ENCODE data around the gene MSANTD2. TPM values are rescaled to one million over a fixed set of nuclear protein-coding genes. Genes with fewer than 3 reads are reported as not detected.
A peak's percentile ranks its signal among the peaks of the same experiment; 100 is the strongest.

Gene MSANTD2
- total and polyA plus RNA-seq, 9 of the 15 experiments (the other 6 are each of a cell fraction or from before 2014, with no cell fraction given), result 1.3 to 9.9 (median 5.3) TPM

DNA sequence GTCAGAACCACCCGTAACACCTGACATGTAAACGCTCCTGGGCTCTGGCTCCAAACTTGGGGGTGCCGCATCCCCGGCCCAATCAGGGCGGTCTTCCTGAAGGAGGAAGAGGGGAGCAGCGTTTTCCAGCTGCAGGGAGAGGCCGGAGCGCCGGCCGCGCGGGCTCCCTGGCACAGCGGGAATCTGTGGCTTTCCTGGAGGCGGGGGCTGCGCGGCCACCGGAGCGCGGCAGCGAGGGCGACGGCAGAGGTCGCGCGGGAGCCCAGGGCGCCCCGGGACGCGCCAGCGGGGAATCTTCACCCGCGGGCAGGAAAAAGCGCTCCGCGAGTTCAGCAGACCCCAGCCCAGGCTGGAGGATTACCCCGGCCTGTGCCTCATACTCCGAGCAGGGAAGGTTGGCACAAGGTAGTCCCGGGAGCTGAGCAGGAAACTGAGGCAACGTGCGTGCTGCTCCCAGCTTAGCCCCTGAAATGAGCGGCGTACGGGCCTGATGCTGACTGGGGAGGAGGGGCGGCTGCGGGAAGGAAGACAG is 37.5 kb downstream of the MSANTD2 start (continued):
- TF ChIP-seq, protein P1, sequence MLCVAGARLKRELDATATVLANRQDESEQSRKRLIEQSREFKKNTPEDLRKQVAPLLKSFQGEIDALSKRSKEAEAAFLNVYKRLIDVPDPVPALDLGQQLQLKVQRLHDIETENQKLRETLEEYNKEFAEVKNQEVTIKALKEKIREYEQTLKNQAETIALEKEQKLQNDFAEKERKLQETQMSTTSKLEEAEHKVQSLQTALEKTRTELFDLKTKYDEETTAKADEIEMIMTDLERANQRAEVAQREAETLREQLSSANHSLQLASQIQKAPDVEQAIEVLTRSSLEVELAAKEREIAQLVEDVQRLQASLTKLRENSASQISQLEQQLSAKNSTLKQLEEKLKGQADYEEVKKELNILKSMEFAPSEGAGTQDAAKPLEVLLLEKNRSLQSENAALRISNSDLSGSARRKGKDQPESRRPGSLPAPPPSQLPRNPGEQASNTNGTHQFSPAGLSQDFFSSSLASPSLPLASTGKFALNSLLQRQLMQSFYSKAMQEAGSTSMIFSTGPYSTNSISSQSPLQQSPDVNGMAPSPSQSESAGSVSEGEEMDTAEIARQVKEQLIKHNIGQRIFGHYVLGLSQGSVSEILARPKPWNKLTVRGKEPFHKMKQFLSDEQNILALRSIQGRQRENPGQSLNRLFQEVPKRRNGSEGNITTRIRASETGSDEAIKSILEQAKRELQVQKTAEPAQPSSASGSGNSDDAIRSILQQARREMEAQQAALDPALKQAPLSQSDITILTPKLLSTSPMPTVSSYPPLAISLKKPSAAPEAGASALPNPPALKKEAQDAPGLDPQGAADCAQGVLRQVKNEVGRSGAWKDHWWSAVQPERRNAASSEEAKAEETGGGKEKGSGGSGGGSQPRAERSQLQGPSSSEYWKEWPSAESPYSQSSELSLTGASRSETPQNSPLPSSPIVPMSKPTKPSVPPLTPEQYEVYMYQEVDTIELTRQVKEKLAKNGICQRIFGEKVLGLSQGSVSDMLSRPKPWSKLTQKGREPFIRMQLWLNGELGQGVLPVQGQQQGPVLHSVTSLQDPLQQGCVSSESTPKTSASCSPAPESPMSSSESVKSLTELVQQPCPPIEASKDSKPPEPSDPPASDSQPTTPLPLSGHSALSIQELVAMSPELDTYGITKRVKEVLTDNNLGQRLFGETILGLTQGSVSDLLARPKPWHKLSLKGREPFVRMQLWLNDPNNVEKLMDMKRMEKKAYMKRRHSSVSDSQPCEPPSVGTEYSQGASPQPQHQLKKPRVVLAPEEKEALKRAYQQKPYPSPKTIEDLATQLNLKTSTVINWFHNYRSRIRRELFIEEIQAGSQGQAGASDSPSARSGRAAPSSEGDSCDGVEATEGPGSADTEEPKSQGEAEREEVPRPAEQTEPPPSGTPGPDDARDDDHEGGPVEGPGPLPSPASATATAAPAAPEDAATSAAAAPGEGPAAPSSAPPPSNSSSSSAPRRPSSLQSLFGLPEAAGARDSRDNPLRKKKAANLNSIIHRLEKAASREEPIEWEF (CRISPR knock-in tag; IDR thresholded peaks at IDR 0.05), result no peak
- TF ChIP-seq, protein P2, sequence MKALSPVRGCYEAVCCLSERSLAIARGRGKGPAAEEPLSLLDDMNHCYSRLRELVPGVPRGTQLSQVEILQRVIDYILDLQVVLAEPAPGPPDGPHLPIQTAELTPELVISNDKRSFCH (CRISPR knock-in tag; IDR thresholded peaks at IDR 0.05), result no peak
- TF ChIP-seq, protein P2 (tag; IDR thresholded peaks at IDR 0.05), result no peak
- TF ChIP-seq, protein P3, sequence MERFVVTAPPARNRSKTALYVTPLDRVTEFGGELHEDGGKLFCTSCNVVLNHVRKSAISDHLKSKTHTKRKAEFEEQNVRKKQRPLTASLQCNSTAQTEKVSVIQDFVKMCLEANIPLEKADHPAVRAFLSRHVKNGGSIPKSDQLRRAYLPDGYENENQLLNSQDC (CRISPR knock-in tag; IDR thresholded peaks at IDR 0.05), result no peak
- no peak for TF ChIP-seq ILF3 (IDR thresholded peaks at IDR 0.05; ENCODE audit: borderline replicate concordance)
- 0 out of 2 replicates have a peak, but pooled peaks have one; percentile 2 for TF ChIP-seq KLF13 (tag; IDR thresholded peaks at IDR 0.05; ENCODE audit: borderline replicate concordance, low read depth)
- no peak for TF ChIP-seq GATAD2B (IDR thresholded peaks at IDR 0.05; ENCODE audit: borderline replicate concordance)
- TF ChIP-seq, protein P4, sequence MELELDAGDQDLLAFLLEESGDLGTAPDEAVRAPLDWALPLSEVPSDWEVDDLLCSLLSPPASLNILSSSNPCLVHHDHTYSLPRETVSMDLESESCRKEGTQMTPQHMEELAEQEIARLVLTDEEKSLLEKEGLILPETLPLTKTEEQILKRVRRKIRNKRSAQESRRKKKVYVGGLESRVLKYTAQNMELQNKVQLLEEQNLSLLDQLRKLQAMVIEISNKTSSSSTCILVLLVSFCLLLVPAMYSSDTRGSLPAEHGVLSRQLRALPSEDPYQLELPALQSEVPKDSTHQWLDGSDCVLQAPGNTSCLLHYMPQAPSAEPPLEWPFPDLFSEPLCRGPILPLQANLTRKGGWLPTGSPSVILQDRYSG (tag; conservative IDR thresholded peaks at IDR 0.05; ENCODE audit: low read depth), result no peak
- peak; percentile 35; the same call in 1 of the 2 replicates for TF ChIP-seq FOSL1 (tag; conservative IDR thresholded peaks at IDR 0.05)
- no peak for TF ChIP-seq KDM4B (IDR thresholded peaks at IDR 0.05; ENCODE audit: borderline replicate concordance in 2 of 2, low read depth in 1 of 2)
- TF ChIP-seq, protein P5, sequence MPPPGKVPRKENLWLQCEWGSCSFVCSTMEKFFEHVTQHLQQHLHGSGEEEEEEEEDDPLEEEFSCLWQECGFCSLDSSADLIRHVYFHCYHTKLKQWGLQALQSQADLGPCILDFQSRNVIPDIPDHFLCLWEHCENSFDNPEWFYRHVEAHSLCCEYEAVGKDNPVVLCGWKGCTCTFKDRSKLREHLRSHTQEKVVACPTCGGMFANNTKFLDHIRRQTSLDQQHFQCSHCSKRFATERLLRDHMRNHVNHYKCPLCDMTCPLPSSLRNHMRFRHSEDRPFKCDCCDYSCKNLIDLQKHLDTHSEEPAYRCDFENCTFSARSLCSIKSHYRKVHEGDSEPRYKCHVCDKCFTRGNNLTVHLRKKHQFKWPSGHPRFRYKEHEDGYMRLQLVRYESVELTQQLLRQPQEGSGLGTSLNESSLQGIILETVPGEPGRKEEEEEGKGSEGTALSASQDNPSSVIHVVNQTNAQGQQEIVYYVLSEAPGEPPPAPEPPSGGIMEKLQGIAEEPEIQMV (tag; conservative IDR thresholded peaks at IDR 0.05; ENCODE audit: low read depth), result no peak
- no peak for TF ChIP-seq NFYB (IDR thresholded peaks at IDR 0.05; ENCODE audit: extremely low read depth, insufficient read length)
- TF ChIP-seq, protein P6, sequence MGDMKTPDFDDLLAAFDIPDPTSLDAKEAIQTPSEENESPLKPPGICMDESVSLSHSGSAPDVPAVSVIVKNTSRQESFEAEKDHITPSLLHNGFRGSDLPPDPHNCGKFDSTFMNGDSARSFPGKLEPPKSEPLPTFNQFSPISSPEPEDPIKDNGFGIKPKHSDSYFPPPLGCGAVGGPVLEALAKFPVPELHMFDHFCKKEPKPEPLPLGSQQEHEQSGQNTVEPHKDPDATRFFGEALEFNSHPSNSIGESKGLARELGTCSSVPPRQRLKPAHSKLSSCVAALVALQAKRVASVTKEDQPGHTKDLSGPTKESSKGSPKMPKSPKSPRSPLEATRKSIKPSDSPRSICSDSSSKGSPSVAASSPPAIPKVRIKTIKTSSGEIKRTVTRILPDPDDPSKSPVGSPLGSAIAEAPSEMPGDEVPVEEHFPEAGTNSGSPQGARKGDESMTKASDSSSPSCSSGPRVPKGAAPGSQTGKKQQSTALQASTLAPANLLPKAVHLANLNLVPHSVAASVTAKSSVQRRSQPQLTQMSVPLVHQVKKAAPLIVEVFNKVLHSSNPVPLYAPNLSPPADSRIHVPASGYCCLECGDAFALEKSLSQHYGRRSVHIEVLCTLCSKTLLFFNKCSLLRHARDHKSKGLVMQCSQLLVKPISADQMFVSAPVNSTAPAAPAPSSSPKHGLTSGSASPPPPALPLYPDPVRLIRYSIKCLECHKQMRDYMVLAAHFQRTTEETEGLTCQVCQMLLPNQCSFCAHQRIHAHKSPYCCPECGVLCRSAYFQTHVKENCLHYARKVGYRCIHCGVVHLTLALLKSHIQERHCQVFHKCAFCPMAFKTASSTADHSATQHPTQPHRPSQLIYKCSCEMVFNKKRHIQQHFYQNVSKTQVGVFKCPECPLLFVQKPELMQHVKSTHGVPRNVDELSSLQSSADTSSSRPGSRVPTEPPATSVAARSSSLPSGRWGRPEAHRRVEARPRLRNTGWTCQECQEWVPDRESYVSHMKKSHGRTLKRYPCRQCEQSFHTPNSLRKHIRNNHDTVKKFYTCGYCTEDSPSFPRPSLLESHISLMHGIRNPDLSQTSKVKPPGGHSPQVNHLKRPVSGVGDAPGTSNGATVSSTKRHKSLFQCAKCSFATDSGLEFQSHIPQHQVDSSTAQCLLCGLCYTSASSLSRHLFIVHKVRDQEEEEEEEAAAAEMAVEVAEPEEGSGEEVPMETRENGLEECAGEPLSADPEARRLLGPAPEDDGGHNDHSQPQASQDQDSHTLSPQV (IDR thresholded peaks at IDR 0.05), result no peak
